Fibroblast of lung (primary cell): ENCODE measurements around the gene BCS1L.

ENCODE experiments used
- CTCF ChIP-seq, 2 donors: IDR thresholded peaks in 1 of 2; conservative IDR thresholded peaks in 1 of 2; 1 replicate in 1 of 2; 2 replicates in 1 of 2; pipeline ENCODE4 v1.5.1; 2011 to 2012; ENCODE audit warnings: low read length in 2 of 2, control low read depth in 1 of 2, inconsistent platforms in 1 of 2, low read depth in 1 of 2, mild to moderate bottlenecking in 1 of 2
- EZH2 ChIP-seq: IDR thresholded peaks from 2 replicates; pipeline ENCODE4 v1.5.1; 2012; ENCODE audit warnings: low read length, control low read depth, mild to moderate bottlenecking; ENCODE audit errors: missing control alignments

- TF ChIP-seq EZH2: no peak
- TF ChIP-seq CTCF (conservative IDR thresholded peaks at IDR 0.05 in 1 of 2, IDR thresholded peaks at IDR 0.05 in 1 of 2; ENCODE audit: low read depth in 1 of 2, low read length in 2 of 2): no peak
Measured at GRCh38 chr2:218679119-218679518, 19.6 kb downstream of the BCS1L start.
